ENCODE results near the gene JAZF1.
"Not testable (repeated sequence)": the region's sequence is repeated elsewhere in the genome, so short reads cannot be mapped to it uniquely, and the experiment has no call there.

Gene JAZF1

DNA sequence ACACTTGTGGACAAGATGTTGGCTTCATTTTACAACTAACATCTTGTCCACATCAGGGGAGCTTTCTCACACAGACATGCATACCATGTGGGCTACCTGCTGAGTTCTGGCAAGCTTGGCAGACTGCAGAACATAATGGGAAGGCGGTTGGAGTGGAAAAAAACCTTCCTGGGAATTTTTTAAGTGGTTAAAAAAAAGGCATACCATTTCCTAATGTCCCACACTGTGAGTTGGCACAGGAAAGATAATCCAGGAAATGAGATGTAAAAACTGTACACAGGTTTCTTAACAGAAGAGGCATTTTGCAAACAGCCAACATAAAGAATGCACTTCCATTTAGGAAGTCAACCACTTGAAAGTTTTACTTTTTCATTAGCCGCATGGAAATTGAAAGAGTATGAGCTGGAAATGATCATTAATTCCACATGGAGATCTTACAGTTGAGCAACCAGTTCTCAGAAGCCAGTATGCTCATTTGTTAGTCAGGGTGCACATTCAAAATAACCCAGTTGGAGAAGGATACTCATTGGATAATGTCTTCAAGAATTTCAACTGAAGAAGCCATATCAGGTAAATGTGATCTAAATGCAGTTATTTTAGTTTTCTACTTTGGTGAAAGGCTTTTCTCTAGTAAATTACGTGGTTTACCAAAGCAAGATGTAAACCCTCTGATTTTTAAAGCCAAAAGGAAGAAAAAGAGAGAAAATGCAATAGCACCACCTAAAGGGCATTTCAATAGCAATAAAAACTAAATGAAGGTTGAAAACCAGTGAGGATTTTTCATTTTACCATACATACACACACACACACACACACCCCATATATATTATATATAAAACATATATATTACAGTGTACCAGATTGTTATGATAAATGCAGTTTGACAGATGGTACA is 246.7 kb downstream of the JAZF1 start:
- H3K4me3 ChIP-seq (ENCODE audit: low read length): no peak overlapping the region
- no peak overlapping the region for H3K9ac ChIP-seq (ENCODE audit: low read length)
- H3K27me3 ChIP-seq (ENCODE audit: control insufficient read depth, insufficient read depth, low read length): no peaks in the 10 kb centered on the region
- H3K27ac ChIP-seq (ENCODE audit: low read depth, low read length): no peak overlapping the region
- H3K36me3 ChIP-seq (ENCODE audit: control insufficient read depth, insufficient read depth, low read length): no peaks in the 10 kb centered on the region
- peaks cover 9% of the 10 kb centered on the region for H3K4me1 ChIP-seq (ENCODE audit: control insufficient read depth, insufficient read depth, low read length)

DNA sequence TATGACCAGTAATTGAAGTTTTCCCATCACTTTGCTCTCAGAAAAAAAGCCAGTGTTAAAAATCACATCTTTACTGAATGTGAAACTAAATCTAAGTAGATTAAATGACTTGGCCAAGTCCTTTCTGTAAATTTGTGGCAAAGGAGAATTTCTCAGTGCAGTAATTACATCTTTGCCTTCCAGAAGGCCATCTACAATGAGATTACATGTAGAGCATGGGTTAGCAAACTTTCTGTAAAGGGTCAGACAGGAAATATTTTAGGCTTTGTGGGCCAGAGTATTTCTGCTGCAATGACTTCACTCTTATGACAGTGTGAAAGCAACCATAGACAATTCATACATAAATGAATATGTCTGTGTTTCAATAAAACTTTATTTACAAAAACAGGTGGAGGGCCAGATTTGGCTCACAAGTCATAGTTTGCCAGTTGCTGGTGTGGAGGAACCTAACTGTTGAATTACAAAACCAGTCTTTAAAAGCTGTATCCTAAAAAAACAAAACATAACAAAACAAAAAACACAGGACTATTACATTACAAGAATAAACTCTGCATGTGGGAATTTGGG is 249.6 kb downstream of the JAZF1 start:
- H3K27ac ChIP-seq (ENCODE audit: low read depth, low read length): no peak overlapping the region
- no peak overlapping the region for H3K9ac ChIP-seq (ENCODE audit: low read length)
- H3K27me3 ChIP-seq (ENCODE audit: control insufficient read depth, insufficient read depth, low read length): no peaks in the 10 kb centered on the region
- no peak overlapping the region for H3K4me3 ChIP-seq (ENCODE audit: low read length)
- no peaks in the 10 kb centered on the region for H3K36me3 ChIP-seq (ENCODE audit: control insufficient read depth, insufficient read depth, low read length)
- H3K4me1 ChIP-seq (ENCODE audit: control insufficient read depth, insufficient read depth, low read length): peaks cover 3% of the 10 kb centered on the region

DNA sequence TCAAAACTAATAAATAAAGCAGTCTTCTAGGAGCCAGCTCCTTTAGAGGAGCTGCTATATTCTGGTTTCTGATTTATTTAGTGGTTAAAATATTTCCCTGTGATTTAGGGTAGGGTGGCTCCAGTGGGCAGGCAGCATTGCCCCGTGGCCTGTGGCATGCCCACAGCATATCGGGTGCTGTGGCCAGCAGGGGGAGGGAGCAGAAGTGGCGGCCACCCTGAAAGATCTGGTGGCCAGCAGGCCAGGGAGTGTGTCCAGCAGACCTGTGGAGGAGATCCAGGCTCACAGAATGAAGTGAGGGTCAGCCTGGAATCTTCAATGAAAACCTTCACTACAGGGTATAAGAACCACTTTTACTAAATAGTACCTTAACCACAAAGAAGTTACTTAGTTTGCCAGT is 251.5 kb downstream of the JAZF1 start:
- no peaks in the 10 kb centered on the region for H3K27me3 ChIP-seq (ENCODE audit: control insufficient read depth, insufficient read depth, low read length)
- H3K4me1 ChIP-seq (ENCODE audit: control insufficient read depth, insufficient read depth, low read length): peaks cover 3% of the 10 kb centered on the region
- H3K27ac ChIP-seq (ENCODE audit: low read depth, low read length): peak overlapping the region; percentile 3
- no peak overlapping the region for H3K4me3 ChIP-seq (ENCODE audit: low read length)
- H3K9ac ChIP-seq (ENCODE audit: low read length): no peak overlapping the region
- no peaks in the 10 kb centered on the region for H3K36me3 ChIP-seq (ENCODE audit: control insufficient read depth, insufficient read depth, low read length)

DNA sequence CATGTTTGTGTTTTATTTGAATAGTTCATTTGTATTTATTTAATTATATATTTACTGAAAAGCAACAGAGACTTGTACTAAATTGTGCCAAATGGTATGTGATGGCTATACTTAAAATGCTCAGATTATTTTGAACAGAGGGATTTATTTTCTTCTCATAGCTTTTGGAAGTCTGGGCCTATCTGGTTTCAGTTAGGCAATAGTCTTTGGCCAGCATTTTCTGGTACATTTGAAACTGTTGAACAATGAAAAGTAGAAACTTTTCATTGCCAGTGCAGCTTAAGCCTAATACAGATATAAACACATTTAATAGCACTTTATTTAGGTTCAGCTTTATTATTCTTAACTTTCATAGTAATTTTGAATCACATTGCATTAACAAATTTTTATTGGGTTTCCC is 252.6 kb downstream of the JAZF1 start:
- H3K4me1 ChIP-seq (ENCODE audit: control insufficient read depth, insufficient read depth, low read length): peaks cover 3% of the 10 kb centered on the region
- H3K27ac ChIP-seq (ENCODE audit: low read depth, low read length): no peak overlapping the region
- H3K36me3 ChIP-seq (ENCODE audit: control insufficient read depth, insufficient read depth, low read length): no peaks in the 10 kb centered on the region
- H3K27me3 ChIP-seq (ENCODE audit: control insufficient read depth, insufficient read depth, low read length): no peaks in the 10 kb centered on the region
- H3K4me3 ChIP-seq (ENCODE audit: low read length): no peak overlapping the region
- no peak overlapping the region for H3K9ac ChIP-seq (ENCODE audit: low read length)

DNA sequence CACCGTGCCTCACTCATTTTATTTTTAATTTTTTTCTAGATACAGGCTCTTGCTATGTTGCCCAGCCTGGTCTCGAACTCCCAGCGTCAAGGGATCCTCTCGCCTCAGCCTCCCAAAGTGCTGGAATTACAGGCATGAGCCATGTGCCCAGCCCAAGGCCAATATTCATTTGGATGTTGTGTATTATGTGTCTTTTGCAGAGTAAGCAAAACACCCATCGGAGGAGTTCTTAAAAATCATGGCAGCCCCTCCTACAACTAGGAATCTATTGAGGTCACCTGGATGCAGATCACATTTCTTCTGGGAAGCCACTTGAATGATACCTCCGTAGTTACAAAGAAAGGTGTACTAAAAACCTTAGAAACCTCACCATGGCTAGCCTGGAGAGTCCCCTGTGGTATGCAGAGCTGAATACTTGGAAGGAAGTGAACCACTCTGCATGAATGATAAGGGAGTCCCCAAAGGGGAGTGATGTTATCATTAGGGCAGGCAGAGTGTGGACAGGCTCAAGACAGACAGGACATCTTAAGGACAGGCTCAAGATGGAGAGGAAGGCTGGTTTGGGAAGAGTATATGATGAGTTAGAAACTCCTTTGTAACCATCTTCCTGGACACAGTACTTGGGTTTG is 254.9 kb downstream of the JAZF1 start:
- no peak overlapping the region for H3K9ac ChIP-seq (ENCODE audit: low read length)
- H3K27ac ChIP-seq (ENCODE audit: low read depth, low read length): no peak overlapping the region
- H3K4me3 ChIP-seq (ENCODE audit: low read length): no peak overlapping the region
- H3K27me3 ChIP-seq (ENCODE audit: control insufficient read depth, insufficient read depth, low read length): no peaks in the 10 kb centered on the region
- peaks cover 6% of the 10 kb centered on the region for H3K4me1 ChIP-seq (ENCODE audit: control insufficient read depth, insufficient read depth, low read length)
- H3K36me3 ChIP-seq (ENCODE audit: control insufficient read depth, insufficient read depth, low read length): no peaks in the 10 kb centered on the region

DNA sequence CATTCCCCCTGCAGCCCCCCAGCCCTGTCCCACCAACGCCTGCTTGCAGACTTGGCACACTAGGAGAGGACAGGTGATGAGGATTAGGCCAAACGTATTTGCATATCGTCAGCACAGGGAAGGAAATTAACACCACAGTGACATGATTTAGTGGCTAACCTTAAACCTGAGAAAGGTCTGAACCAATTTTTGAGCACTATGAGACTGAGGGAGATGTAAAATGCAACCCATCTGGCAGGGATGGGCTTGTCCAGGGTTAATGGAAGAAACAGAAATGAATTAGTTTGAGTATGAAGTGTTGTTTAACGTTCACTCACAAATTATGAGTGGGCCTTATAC is 257.0 kb downstream of the JAZF1 start:
- Histone ChIP-seq H3K4me3 (ENCODE audit: low read length) (no peak overlapping the region), H3K36me3 (ENCODE audit: control insufficient read depth, insufficient read depth, low read length) (no peaks in the 10 kb centered on the region), H3K4me1 (ENCODE audit: control insufficient read depth, insufficient read depth, low read length) (peaks cover 9% of the 10 kb centered on the region), H3K27me3 (ENCODE audit: control insufficient read depth, insufficient read depth, low read length) (no peaks in the 10 kb centered on the region), H3K9ac (ENCODE audit: low read length) (no peak overlapping the region), H3K27ac (ENCODE audit: low read depth, low read length) (no peak overlapping the region)

DNA sequence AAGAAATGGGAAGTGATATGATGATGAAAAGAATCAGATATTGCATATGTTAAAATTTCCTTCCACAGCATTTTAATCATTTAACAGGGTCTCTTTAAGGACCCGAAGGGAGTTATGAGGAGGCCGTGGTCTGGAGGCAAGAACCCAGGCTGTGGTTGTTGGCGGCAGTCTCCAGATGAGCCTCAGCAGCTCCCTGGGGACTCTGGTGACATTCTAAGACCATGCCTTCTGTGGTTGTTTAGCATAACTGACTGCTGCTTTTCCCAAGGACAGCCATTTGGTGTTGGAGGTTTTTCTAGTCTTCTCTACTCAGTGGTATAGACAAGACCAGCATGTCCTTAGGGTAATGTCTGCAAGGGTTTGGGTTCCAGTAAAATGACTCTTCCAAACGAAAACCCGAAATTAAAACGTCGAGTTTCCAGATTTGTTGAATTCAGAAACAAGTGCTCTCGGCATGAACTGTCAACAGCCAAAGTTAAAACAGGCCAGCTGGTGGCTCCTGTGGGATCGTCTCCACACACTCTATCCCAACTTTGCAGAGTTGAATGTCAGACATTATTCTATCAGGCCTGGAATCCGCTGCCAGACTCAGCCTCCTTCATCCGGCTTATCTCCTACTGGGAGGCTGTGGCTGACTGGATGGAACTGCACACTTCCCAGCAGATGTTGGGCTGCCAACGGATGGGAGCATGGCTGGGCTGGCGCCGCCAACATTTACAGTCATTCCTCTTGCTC is 257.5 kb downstream of the JAZF1 start:
- H3K27ac ChIP-seq (ENCODE audit: low read depth, low read length): no peak overlapping the region
- no peak overlapping the region for H3K4me3 ChIP-seq (ENCODE audit: low read length)
- H3K36me3 ChIP-seq (ENCODE audit: control insufficient read depth, insufficient read depth, low read length): no peaks in the 10 kb centered on the region
- no peaks in the 10 kb centered on the region for H3K27me3 ChIP-seq (ENCODE audit: control insufficient read depth, insufficient read depth, low read length)
- H3K4me1 ChIP-seq (ENCODE audit: control insufficient read depth, insufficient read depth, low read length): peaks cover 10% of the 10 kb centered on the region
- H3K9ac ChIP-seq (ENCODE audit: low read length): no peak overlapping the region

DNA sequence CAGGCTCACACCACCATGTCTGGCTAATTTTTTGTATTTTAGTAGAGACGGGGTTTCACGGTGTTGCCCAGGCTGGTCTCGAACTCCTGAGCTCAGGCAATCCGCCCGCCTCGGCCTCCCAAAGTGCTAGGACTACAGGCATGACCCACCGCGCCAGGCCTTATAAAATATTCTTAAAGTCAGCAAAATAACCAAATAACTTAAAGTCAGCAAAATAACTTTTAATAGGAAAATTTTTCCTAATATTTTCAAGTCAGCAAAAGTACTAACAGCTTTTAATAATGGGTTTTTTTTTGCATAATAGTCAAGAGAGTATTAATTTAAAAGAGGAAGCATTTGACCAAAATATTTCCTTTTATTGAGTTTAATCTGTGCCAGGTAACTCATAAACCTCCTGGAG is 258.2 kb downstream of the JAZF1 start:
- peaks cover 16% of the 10 kb centered on the region for H3K4me1 ChIP-seq (ENCODE audit: control insufficient read depth, insufficient read depth, low read length)
- H3K27me3 ChIP-seq (ENCODE audit: control insufficient read depth, insufficient read depth, low read length); H3K27ac ChIP-seq (ENCODE audit: low read depth, low read length); H3K4me3 ChIP-seq (ENCODE audit: low read length); H3K9ac ChIP-seq (ENCODE audit: low read length); H3K36me3 ChIP-seq (ENCODE audit: control insufficient read depth, insufficient read depth, low read length): not testable (repeated sequence)

DNA sequence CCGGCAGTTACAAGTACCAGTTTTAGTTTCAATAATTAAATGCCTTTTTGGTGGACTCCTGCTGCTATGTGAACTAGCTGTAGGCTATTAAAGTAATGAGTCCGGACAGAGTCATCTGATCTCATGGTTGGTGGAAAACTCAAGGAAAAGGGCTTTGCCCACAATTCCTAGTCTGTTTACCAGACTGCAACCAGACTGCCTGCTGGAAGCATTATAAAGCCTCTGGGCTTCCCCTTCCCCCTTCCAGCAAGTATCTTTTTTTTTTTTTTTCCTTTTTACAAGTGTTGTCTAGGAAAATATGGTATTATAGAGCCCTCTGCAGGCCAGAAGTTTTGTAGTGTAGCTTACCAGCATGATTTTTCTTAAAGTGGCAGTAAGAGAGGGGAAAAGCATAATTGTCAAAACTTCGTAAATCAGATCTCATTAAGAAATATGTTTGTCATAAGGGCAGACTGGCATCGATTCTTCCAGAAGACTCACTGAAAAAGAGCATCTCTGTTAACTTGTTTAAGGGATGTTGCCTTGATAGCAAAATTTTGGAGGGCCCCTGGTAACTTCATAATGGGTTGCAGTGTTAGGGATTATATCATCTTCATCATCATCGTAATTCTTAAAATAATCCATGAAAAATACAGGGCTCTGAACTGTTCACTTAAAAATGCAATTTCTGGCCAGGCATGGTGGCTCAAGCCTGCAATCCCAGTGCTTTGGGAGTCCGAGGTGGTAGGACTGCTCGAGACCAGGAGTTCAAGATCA is 259.3 kb downstream of the JAZF1 start:
- no peak overlapping the region for H3K4me3 ChIP-seq (ENCODE audit: low read length)
- no peak overlapping the region for H3K9ac ChIP-seq (ENCODE audit: low read length)
- peaks cover 16% of the 10 kb centered on the region for H3K4me1 ChIP-seq (ENCODE audit: control insufficient read depth, insufficient read depth, low read length)
- no peaks in the 10 kb centered on the region for H3K27me3 ChIP-seq (ENCODE audit: control insufficient read depth, insufficient read depth, low read length)
- no peaks in the 10 kb centered on the region for H3K36me3 ChIP-seq (ENCODE audit: control insufficient read depth, insufficient read depth, low read length)
- no peak overlapping the region for H3K27ac ChIP-seq (ENCODE audit: low read depth, low read length)

DNA sequence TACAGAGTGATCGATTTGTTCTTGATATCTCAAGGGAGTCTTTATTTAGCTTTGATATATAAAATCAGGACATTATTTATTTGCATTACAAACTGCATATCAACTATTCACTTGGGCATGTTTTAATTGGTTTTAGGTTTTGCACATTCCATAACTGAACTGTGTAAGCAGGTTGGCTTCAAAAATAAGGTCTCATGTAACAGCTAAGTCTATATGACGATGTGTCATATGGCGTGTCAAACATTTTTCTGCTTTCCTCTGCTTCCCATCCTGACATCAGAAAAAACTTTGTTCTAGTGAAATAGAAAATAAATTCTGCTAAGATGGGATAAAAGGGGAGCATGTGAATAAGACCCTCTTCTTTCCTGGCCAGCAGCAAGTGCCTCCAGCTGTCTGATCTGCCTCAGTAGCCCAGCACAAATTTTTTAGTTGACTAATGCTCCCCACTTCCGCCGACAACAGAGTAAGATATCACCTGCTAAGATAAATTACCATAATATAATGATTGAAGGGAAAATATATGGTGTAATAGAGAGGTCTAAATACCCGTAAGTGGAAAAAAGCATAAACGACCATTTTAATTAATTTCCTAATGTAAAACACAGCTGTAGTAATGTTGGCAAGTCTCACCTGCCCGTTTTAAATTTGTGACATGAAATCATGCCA is 260.2 kb downstream of the JAZF1 start:
- Histone ChIP-seq H3K27me3 (ENCODE audit: control insufficient read depth, insufficient read depth, low read length) (no peaks in the 10 kb centered on the region), H3K4me3 (ENCODE audit: low read length) (no peak overlapping the region), H3K27ac (ENCODE audit: low read depth, low read length) (no peak overlapping the region), H3K36me3 (ENCODE audit: control insufficient read depth, insufficient read depth, low read length) (no peaks in the 10 kb centered on the region), H3K4me1 (ENCODE audit: control insufficient read depth, insufficient read depth, low read length) (peaks cover 16% of the 10 kb centered on the region), H3K9ac (ENCODE audit: low read length) (no peak overlapping the region)

DNA sequence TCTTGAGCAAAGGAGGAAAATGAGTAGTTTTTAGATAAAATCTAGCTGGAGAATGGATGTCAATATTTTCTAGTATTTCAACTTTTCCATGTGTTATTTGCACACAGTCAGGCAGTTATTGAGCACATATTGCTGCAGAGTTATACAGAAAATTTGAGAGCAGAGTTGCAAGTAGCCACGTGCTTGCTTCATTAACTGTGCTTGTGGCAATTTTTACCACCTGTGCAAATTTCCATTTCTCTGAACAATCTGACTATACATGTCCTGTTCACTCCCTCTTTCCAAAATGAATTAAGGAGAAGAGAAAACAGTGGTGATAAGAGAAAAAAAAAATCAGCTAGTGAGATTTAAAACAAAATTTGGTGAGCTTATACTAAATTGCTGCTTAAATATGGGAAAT is 262.1 kb downstream of the JAZF1 start:
- H3K36me3 ChIP-seq (ENCODE audit: control insufficient read depth, insufficient read depth, low read length): no peaks in the 10 kb centered on the region
- H3K27ac ChIP-seq (ENCODE audit: low read depth, low read length): no peak overlapping the region
- no peaks in the 10 kb centered on the region for H3K27me3 ChIP-seq (ENCODE audit: control insufficient read depth, insufficient read depth, low read length)
- peaks cover 16% of the 10 kb centered on the region for H3K4me1 ChIP-seq (ENCODE audit: control insufficient read depth, insufficient read depth, low read length)
- no peak overlapping the region for H3K4me3 ChIP-seq (ENCODE audit: low read length)
- H3K9ac ChIP-seq (ENCODE audit: low read length): no peak overlapping the region

Measured in rectal smooth muscle tissue (tissue), 1 donor.